Uterus (tissue), 4 donors: ENCODE results near the gene CTAGE1. TPM values are rescaled to one million over a fixed set of nuclear protein-coding genes. Genes with fewer than 3 reads are reported as not detected.

Source experiments
- DNase-seq, 2 donors: peaks; one replicate each; pipeline ENCODE4 v3.0.0-alpha.2; 2019 to 2020
- H3K27ac ChIP-seq, 2 donors: fragments of 200-600 bp; sonication (generic); 1 replicate in 1 of 2; 2 replicates in 1 of 2; pipeline ENCODE4 v1.5.1; 2016 to 2018
- H3K27me3 ChIP-seq, 2 donors: fragments of 200-600 bp; sonication (generic); one replicate each; pipeline ENCODE4 v1.5.1; 2018 to 2019; ENCODE audit warnings: control low read depth in 1 of 2
- H3K36me3 ChIP-seq, 2 donors: fragments of 200-600 bp; sonication (generic); one replicate each; pipeline ENCODE4 v1.5.1; 2019; ENCODE audit warnings: control low read depth in 1 of 2
- H3K4me1 ChIP-seq, 2 donors: fragments of 200-600 bp; sonication (generic); one replicate each; pipeline ENCODE4 v1.5.1; 2018 to 2019; ENCODE audit warnings: control low read depth in 1 of 2
- H3K4me3 ChIP-seq, 2 donors: fragments of 200-600 bp; sonication (generic); 1 replicate in 1 of 2; 2 replicates in 1 of 2; pipeline ENCODE4 v1.5.1; 2018 to 2019; ENCODE audit warnings: mild to moderate bottlenecking in 1 of 2
- H3K9me3 ChIP-seq, 2 donors: fragments of 200-600 bp; sonication (generic); one replicate each; pipeline ENCODE4 v1.5.1; 2019; ENCODE audit warnings: control low read depth in 1 of 2
- POLR2A ChIP-seq, 2 donors: fragments of 450-650 bp; IDR thresholded peaks; one replicate each; pipeline ENCODE4 v1.6.1; 2016; ENCODE audit warnings: antibody characterized with exemption in 2 of 2, mild to moderate bottlenecking in 1 of 2, moderate library complexity in 1 of 2
- intact Hi-C: fragments of 100-400 bp; cut with DNase I; formaldehyde crosslinking; loops from one replicate; pipeline ENCODE4 v1.15.1; 2023; ENCODE audit warnings: low total_unique reads
- total RNA-seq, 4 donors: library from RNA; depleted of rRNA in 3 of 4; stranded (reverse); fragments of >200 nt in 3 of 4; gene quantifications; one replicate each; pipeline versions ENCODE4 v1.1.0 to v1.2.4, GENCODE V29; 2014 to 2023
- TF ChIP-seq, protein P1 (sequence below), 4 experiments: fragments of 200-600 bp in 2 of 4; fragments of 450-650 bp in 2 of 4; sonication (generic) in 2 of 4; IDR thresholded peaks; one replicate each; pipeline ENCODE4 v1.5.1; 2016 to 2019; ENCODE audit warnings: antibody characterized with exemption in 4 of 4, mild to moderate bottlenecking in 2 of 4, moderate library complexity in 1 of 4
- donor health status: DM: yes; HTN: yes; CAD: no.

CTAGE1 gene
- total RNA-seq, 4 donors from 2014 or later: not detected

DNA sequence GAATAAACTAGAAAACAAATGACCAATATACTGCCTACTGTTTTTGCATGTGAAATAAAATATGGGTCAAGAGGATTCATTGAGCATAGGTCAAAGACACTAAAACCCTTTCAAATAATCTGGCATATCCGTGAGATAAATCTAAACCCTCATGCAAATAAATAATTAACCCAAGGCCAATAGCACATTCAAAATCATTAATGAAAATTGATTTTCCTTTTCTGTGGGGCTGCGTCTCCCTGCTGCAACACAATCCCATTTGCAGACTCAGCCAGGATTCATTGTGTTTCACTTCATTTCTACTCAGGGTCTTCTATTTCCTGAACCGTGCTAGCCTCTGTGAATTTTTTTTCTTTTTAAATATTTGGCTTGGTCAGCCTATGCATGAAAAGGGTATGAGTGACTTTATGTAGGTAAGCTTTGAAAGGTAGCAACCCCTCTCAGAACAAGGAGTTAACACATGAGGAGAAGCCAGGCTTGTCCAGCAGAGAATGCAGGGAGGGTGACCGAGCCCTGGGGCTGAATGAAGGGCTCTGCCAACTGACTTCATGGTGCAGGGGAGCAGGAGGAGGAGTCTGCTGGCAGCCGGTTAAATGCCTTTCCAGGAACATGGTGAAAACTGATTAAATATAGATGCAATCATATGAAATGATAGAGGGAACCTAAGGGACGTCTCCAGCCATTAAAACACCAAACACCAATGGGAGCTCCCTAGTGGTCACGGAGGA, 10.3 kb upstream of the CTAGE1 start:
- H3K9me3 ChIP-seq: no peaks in the 10 kb centered on the region
- H3K4me1 ChIP-seq: no peaks in the 10 kb centered on the region
- H3K27me3 ChIP-seq: no peaks in the 10 kb centered on the region
- TF ChIP-seq, protein P1, sequence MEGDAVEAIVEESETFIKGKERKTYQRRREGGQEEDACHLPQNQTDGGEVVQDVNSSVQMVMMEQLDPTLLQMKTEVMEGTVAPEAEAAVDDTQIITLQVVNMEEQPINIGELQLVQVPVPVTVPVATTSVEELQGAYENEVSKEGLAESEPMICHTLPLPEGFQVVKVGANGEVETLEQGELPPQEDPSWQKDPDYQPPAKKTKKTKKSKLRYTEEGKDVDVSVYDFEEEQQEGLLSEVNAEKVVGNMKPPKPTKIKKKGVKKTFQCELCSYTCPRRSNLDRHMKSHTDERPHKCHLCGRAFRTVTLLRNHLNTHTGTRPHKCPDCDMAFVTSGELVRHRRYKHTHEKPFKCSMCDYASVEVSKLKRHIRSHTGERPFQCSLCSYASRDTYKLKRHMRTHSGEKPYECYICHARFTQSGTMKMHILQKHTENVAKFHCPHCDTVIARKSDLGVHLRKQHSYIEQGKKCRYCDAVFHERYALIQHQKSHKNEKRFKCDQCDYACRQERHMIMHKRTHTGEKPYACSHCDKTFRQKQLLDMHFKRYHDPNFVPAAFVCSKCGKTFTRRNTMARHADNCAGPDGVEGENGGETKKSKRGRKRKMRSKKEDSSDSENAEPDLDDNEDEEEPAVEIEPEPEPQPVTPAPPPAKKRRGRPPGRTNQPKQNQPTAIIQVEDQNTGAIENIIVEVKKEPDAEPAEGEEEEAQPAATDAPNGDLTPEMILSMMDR (IDR thresholded peaks at IDR 0.05): no peak
- TF ChIP-seq POLR2A (IDR thresholded peaks at IDR 0.05): no peak
- no peaks in the 10 kb centered on the region for H3K36me3 ChIP-seq
- intact Hi-C loops: no loop called here
- no peak for DNase-seq
- H3K27ac ChIP-seq: no peak overlapping the region
- H3K4me3 ChIP-seq: no peak overlapping the region

- Histone ChIP-seq H3K27ac (no peak overlapping the region), H3K36me3 (no peaks in the 10 kb centered on the region), H3K27me3 (no peaks in the 10 kb centered on the region), H3K4me3 (no peak overlapping the region), H3K4me1 (no peaks in the 10 kb centered on the region), H3K9me3 (no peaks in the 10 kb centered on the region)
- DNase-seq: no peak
- intact Hi-C loops: no loop called here
- TF ChIP-seq, protein P1 (IDR thresholded peaks at IDR 0.05): no peak
- TF ChIP-seq POLR2A (IDR thresholded peaks at IDR 0.05): no peak
These were observed 6.8 kb upstream of the CTAGE1 start for GRCh38 chr18:22424565-22424963.

- no peak for DNase-seq
- intact Hi-C loops: no loop called here
- no peaks in the 10 kb centered on the region for H3K9me3 ChIP-seq
- no peak for TF ChIP-seq POLR2A (IDR thresholded peaks at IDR 0.05)
- TF ChIP-seq, protein P1 (IDR thresholded peaks at IDR 0.05): no peak
- H3K4me1 ChIP-seq: no peaks in the 10 kb centered on the region
- no peak overlapping the region for H3K27ac ChIP-seq
- H3K27me3 ChIP-seq: no peaks in the 10 kb centered on the region
- H3K4me3 ChIP-seq: no peak overlapping the region
- no peaks in the 10 kb centered on the region for H3K36me3 ChIP-seq
These were observed 6.3 kb upstream of the CTAGE1 start for GRCh38 chr18:22423878-22424564.

- peak in 1 of 2 donors; percentile 31 for DNase-seq
- peak overlapping the region; percentile 24 to 33 for H3K27ac ChIP-seq
- H3K4me1 ChIP-seq: no peaks in the 10 kb centered on the region
- no peaks in the 10 kb centered on the region for H3K9me3 ChIP-seq
- intact Hi-C loops: no loop called here
- no peaks in the 10 kb centered on the region for H3K36me3 ChIP-seq
- TF ChIP-seq, protein P1 (IDR thresholded peaks at IDR 0.05): no peak
- TF ChIP-seq POLR2A (IDR thresholded peaks at IDR 0.05): no peak
- H3K27me3 ChIP-seq: no peaks in the 10 kb centered on the region
- H3K4me3 ChIP-seq: no peak overlapping the region
These were observed 5.3 kb upstream of the CTAGE1 start for GRCh38 chr18:22422909-22423548.

GRCh38 chr18:22420652-22421051, 2.9 kb upstream of the CTAGE1 start:
- H3K27me3 ChIP-seq: no peaks in the 10 kb centered on the region
- H3K9me3 ChIP-seq: no peaks in the 10 kb centered on the region
- H3K4me3 ChIP-seq: no peak overlapping the region
- H3K36me3 ChIP-seq: no peaks in the 10 kb centered on the region
- TF ChIP-seq POLR2A (IDR thresholded peaks at IDR 0.05): no peak
- TF ChIP-seq, protein P1 (IDR thresholded peaks at IDR 0.05): no peak
- intact Hi-C loops: no loop called here
- H3K27ac ChIP-seq: no peak overlapping the region
- no peak for DNase-seq
- no peaks in the 10 kb centered on the region for H3K4me1 ChIP-seq
